Choroid plexus epithelial cell (primary cell): ENCODE measurements around the gene LAMA3.

ENCODE experiments used
- DNase-seq: peaks from one replicate; pipeline ENCODE4 v3.0.0-alpha.2; 2010; ENCODE audit warnings: low read depth
- H3K4me3 ChIP-seq: 2 replicates; pipeline ENCODE4 v1.5.1; 2011; ENCODE audit warnings: low read depth, mild to moderate bottlenecking, control low read depth, low read length, moderate library complexity
- CTCF ChIP-seq: conservative IDR thresholded peaks from 2 replicates; pipeline ENCODE4 v1.5.1; 2011; ENCODE audit warnings: low read depth, mild to moderate bottlenecking, control low read depth, inconsistent platforms, low read length, moderate library complexity

LAMA3 gene

GRCh38 chr18:23861326-23861725 lies 172.1 kb downstream of the LAMA3 start:
- TF ChIP-seq CTCF, result no peak
- no peak overlapping the region for H3K4me3 ChIP-seq
- no peak for DNase-seq

- H3K4me3 ChIP-seq, result no peak overlapping the region
- peak; percentile 71 for DNase-seq
- TF ChIP-seq CTCF, result no peak
These were observed 172.7 kb downstream of the LAMA3 start for GRCh38 chr18:23861805-23862470.

- no peak for TF ChIP-seq CTCF
- H3K4me3 ChIP-seq, result no peak overlapping the region
- no peak for DNase-seq
These were observed 175.4 kb downstream of the LAMA3 start for GRCh38 chr18:23864624-23865023.

- TF ChIP-seq CTCF, result no peak
- no peak overlapping the region for H3K4me3 ChIP-seq
- DNase-seq, result no peak
These were observed 177.8 kb downstream of the LAMA3 start for GRCh38 chr18:23867006-23867405.

- DNase-seq, result no peak
- TF ChIP-seq CTCF, result no peak
- no peak overlapping the region for H3K4me3 ChIP-seq
These were observed 179.0 kb downstream of the LAMA3 start for GRCh38 chr18:23868136-23868785.

- no peak overlapping the region for H3K4me3 ChIP-seq
- DNase-seq, result no peak
- TF ChIP-seq CTCF, result no peak
These were observed 181.6 kb downstream of the LAMA3 start for GRCh38 chr18:23870676-23871380.
